Tibial nerve (tissue), 4 donors: Measurements from ENCODE around the gene RGS6.

ENCODE experiments used
- CTCF ChIP-seq, 5 experiments: fragments of 200-600 bp in 3 of 5; fragments of 450-650 bp in 2 of 5; sonication (generic) in 3 of 5; IDR thresholded peaks; one replicate each; pipeline ENCODE4 v1.5.1; 2016 to 2019; ENCODE audit warnings: antibody characterized with exemption in 5 of 5, mild to moderate bottlenecking in 3 of 5, moderate library complexity in 2 of 5
- EP300 ChIP-seq, 2 donors: sonication (generic); formaldehyde crosslinking; IDR thresholded peaks; one replicate each; pipeline ENCODE4 v1.6.1; 2017; ENCODE audit warnings: antibody characterized with exemption in 2 of 2, mild to moderate bottlenecking in 1 of 2
- POLR2A ChIP-seq, 2 donors: fragments of 450-650 bp; IDR thresholded peaks; one replicate each; pipeline ENCODE4 v1.6.1; 2017; ENCODE audit warnings: antibody characterized with exemption in 2 of 2, mild to moderate bottlenecking in 2 of 2, moderate library complexity in 2 of 2

- TF ChIP-seq CTCF (IDR thresholded peaks at IDR 0.05), result no peak
- no peak for TF ChIP-seq POLR2A (IDR thresholded peaks at IDR 0.05)
- no peak for TF ChIP-seq EP300 (IDR thresholded peaks at IDR 0.05)
These were observed 620.9 kb downstream of the RGS6 start for GRCh38 chr14:72553161-72553560.
